ENCODE data around the gene MEGF6.

MEGF6 gene

DNA sequence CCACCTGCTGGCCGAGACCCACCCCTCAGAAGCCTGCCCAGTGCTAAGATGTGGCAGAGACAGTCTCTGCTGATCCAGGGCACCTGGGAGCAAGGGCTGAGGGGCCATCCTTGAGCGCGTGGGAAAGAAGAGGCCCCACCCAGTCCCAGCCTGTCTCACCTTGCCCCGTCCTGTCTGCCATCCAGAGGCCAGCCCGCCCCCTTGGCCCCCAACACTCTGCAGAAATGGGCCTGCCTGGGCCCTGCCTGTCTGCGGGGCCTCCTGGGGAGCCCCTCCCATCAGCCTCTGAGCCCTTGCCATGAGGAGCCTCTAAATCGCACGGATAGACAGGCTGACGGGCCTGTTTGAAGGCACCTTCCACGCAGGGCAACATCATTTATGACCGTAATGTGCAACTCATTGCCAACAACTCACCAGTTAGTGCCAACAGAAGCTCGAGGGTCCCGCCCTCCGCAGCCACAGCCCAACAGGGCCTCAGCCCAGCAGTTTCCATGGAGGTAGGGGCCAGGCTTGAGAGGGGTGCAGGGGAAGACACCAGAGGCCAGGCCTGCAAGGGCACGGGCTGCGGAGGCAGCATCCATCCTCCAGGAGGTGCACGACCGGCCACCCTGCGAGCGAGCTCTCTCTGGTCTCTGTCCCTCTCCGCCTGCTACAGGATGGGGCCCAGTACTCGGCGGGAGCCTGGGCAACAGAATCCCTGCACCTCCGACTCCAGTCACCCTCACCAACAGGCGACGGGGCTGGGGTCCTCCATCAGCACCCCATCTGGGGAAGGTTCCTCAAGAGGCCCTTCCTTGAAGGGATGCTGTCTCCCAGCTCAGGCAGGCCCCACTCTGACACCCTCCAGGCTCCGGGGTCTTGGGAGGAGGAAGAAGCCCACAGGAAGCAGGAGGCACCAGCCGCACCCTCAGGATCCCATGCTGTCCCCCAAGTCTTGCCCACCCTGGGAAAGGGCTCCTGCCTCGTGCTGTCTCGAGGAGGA lies 78.0 kb downstream of the MEGF6 start:
- no peak for DNase-seq

DNA sequence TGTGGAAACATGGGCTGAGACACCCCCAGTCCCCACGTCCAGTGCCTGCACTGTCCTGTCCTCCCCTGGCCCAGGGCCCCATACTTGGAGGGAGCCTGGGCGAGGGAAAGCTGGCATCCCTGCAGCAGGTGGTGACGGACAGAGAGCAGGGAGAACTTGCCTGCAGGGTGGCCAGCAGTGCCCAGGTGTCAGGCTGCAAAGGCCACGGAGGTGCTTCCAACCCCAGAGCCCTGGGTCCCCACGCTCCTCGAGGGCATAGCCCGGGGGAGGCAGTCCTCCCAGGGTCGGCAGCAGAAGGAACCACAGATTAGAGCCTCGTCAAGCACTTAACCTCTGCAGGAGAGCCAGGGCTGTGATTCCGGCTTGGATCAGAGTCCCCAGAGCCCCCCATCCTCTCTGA lies 79.4 kb downstream of the MEGF6 start:
- DNase-seq = no peak

DNA sequence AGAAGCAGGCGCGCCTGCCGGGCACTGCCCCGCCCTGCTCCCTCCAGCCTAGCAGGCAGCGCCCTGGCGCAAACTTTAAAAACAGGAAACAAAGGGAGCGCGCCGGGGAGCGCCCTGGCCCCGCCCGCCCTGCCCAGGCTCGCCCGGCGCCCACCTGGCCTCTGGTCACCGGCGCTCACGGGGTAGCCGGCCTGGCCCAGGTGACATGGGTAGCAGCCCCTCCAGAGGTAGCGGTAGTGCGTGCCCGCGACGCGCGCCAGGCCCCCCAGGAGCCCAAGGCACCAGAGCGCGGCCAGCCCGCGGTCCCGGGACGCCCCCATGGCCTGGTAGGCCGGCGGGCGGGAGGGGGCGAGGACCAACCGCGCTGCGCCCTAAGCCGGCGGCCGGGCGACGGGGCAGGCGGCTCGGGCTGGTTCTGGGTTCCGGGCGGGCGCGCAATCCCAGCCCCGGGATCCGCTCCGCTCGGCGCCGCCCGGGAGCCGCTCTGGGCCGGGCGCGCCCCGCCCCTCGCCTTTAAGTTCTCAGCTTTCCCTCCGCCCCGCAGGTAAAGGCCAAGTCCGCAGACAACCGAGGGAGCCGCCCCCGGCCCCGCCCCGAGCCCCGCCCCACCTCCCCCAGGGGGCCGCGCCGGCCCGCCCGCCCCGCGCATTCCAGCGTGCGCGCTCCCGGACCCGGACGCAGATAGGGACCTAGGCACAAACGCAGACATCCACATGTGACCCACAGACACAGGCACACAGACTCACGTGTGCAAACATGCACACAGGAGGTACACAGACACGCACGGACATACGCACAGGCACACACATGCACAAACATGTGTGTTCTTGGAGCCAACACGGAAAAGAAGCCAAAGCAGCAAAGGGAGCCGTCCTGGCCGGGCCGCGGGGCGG lies 80.1 kb downstream of the MEGF6 start:
- DNase-seq = no peak

GRCh38 chr1:3530086-3530925 lies 81.0 kb downstream of the MEGF6 start:
- DNase-seq = no peak

GRCh38 chr1:3529099-3529729 lies 82.1 kb downstream of the MEGF6 start:
- no peak for DNase-seq

- DNase-seq = no peak
These were observed 83.5 kb downstream of the MEGF6 start for GRCh38 chr1:3527774-3528173.

DNA sequence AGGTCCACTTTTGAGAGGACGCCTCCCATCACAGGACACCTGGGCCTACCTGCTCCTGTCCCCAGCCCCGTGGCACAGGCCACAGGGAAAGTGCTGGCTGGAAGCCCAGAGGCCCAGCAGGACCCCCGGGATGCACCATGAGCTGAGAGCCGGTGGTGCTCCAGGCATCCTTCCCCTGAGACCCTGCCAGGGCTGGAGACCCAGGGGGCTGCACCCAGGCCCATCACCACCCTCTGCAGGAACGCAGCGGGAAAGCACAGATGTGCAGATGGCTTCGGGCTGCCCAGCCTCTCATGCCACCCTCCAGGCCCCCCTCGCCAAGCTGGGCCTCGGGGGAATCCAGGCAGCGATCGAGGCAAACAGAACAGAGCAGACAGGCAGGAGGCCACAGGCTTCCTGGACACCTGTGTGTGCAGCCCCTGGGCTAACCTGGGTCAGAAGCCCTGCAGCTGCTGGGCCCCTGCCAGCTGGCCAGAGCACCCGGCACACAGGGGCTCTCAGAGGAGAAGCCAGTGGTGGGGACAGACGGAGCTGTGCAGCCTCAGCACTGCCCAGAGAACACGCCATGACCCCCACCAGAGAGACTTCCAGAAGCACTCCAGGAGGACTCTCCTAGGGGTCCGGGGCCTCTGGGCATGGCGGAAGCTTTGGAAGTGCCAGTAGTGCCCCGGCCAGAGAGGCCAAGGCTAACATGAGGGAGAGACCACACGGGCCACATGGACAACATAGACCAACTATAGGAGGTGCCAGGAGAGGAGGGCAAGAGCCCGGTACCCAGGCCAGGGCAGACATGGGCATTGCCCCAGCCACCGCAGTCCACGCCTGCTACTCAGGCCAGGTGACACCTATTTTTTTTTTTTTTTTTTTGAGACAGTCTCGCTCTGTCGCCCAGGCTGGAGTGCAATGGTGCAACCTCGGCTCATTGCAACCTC lies 85.5 kb downstream of the MEGF6 start:
- DNase-seq = no peak

- no peak for DNase-seq
These were observed 86.6 kb downstream of the MEGF6 start for GRCh38 chr1:3524556-3525203.

DNA sequence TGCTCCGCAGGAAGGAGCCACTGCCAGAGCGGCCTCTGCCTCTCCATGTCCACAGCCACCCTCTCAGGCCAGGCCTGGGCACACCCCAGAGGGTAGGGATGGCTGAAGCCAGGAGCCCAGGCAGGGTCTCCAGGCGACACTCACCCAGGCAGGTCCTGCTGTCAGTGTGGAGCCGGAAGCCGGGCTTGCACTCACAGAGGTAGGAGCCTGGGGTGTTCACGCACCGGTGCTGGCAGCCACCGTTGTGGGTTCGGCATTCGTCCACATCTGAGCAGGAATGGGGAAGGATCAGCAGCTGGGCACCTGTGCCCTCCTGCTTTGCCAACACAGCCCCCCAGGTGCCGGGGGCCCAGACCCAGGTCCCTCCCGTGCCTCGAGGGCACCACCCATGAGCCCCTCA lies 87.3 kb downstream of the MEGF6 start:
- DNase-seq = no peak

DNA sequence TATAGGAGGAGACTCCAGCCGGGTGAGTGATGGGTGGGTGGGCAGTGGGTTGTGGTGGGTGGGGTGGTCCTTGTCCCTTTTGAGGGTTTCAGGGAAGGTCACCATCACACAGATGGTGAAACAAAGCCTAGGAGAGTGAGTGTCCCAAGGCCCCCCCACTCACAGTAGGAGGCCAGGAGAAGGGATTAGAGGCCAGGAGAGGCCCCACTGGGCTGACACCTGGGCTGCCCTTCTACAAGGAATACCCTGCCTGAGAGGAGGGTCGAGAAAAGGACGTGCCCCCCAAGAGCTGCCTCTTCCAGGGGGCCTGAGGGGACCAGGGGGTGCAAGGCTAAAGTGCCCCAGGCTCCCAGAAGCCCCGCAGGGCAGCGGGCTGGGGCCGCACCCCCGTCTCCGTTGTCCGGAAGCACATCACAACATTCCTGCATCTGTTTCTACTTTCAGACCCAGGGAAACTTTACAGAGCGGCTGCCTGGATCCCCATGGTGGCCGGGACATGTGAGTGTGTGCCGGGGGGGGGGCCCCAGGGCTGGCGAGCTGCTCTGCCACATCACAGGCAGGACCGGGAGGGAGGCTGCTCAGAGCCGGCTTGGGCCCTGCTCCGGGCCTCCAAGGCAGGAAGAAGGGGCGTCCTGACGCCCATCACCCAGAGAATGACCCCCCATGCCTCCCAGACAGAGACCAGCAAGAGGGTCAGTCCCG lies 88.6 kb downstream of the MEGF6 start:
- no peak for DNase-seq

GRCh38 chr1:3522112-3522511 lies 89.2 kb downstream of the MEGF6 start:
- DNase-seq = no peak

DNA sequence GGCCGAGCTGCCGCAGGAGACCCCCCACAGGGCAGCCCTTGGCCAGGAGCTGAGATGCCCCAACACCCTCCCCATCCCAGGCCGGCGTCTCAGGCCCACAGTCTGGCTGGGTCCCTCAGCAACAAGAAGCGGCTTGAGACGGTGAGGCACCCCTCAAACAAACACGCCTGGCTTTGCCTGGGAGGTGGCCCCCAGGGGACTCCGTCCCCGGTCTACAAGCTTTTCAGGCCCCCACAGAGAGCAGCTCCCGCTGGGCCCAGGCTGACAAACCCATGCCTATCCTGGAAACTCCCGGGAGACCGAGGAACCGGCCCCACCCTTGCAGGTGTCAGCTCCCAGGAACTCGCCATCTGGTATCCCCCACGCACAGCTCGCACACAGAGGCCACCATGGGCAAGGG lies 89.9 kb downstream of the MEGF6 start:
- no peak for DNase-seq

GRCh38 chr1:3520419-3521378 lies 90.6 kb downstream of the MEGF6 start:
- DNase-seq = no peak

GRCh38 chr1:3519301-3519885 lies 91.9 kb downstream of the MEGF6 start:
- DNase-seq = no peak

DNA sequence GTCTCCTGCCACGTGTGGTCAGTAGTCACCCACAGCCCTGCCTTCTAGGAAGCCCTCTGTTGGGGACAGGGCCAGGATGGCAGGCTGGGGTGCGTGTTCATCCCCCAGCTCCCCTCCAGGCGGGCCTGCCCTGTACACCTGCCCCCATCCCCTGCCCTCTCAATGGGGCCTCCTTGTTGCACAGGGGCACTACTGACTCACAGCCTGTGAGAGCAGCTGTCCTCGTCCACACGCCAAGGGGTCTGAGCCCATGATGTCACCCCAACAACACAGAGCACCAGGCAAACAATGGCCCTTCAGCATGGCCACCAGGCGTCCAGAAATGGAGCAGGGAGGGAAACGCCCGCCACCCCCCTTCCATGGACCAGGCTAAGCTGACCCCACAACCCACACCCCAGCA lies 92.6 kb downstream of the MEGF6 start:
- DNase-seq = no peak

GRCh38 chr1:3518256-3518655 lies 93.1 kb downstream of the MEGF6 start:
- no peak for DNase-seq

DNA sequence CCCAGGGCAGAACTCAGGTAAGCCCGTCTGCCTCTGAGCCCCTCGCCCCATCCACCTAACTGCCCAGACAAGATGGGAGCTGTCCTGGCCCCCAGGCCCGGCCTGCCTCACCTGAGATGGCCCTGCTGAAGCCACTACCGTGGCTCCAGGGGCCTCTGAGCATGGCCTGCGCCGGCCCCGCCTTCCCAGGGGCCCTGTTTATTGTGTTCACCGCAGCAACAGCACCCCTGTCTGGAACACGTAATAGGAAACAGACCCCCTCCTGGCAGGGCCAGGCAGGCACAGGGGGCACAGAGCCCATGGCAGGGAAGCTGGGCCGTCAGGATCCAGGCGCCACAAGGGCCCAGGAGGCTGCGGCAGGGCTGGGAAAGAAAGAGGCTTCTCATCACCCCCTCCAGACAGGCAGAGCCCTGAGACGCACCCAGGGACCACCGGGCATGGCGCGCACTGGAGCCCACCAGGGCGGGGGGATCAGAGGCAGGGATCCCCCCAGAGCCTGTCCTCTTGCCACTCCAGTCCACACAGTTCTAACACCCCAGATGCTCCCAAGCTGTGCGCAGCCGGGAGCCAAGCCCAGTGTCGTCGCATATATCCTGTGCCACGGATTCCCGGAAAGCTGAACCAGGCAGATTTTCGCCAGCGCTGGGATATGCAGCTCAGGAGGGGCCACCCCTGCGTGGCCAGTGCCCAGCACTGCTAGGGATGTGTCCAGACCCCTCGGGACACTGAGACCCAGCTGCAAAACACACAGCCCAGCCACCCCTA lies 94.2 kb downstream of the MEGF6 start:
- DNase-seq = no peak

GRCh38 chr1:3516481-3516869 lies 94.8 kb downstream of the MEGF6 start:
- no peak for DNase-seq
